Tibial artery (tissue), 4 donors: ENCODE measurements around the gene RPGRIP1.

Experiments
- DNase-seq, 2 donors: peaks; one replicate each; pipeline ENCODE4 v3.0.0-alpha.2; 2019
- H3K27ac ChIP-seq, 2 donors: fragments of 200-600 bp; sonication (generic) in 1 of 2; 1 replicate in 1 of 2; 2 replicates in 1 of 2; pipeline ENCODE4 v1.5.1; 2018 to 2019; ENCODE audit warnings: mild to moderate bottlenecking in 1 of 2
- H3K27me3 ChIP-seq, 2 donors: fragments of 200-600 bp; sonication (generic) in 1 of 2; one replicate each; pipeline versions ENCODE4 v1.5.1 to v1.6.0; 2016 to 2019
- H3K36me3 ChIP-seq, 3 donors: fragments of 200-600 bp; sonication (generic) in 2 of 3; one replicate each; pipeline ENCODE4 v1.5.1; 2016 to 2019; ENCODE audit warnings: mild to moderate bottlenecking in 2 of 3
- H3K4me1 ChIP-seq, 4 donors: fragments of 200-600 bp; sonication (generic) in 2 of 4; 1 replicate in 3 of 4; 2 replicates in 1 of 4; pipeline ENCODE4 v1.5.1; 2016 to 2019
- H3K4me3 ChIP-seq, 2 donors: fragments of 200-600 bp; sonication (generic) in 1 of 2; 1 replicate in 1 of 2; 2 replicates in 1 of 2; pipeline ENCODE4 v1.5.1; 2018 to 2019; ENCODE audit warnings: mild to moderate bottlenecking in 2 of 2
- H3K9me3 ChIP-seq, 3 donors: fragments of 200-600 bp; sonication (generic) in 1 of 3; one replicate each; pipeline ENCODE4 v1.5.1; 2016 to 2019
- intact Hi-C: fragments of 100-400 bp; cut with DNase I; formaldehyde crosslinking; loops from one replicate; pipeline ENCODE4 v1.15.0; 2023; ENCODE audit warnings: low total_unique reads
- TF ChIP-seq, protein P1 (sequence below), 2 experiments: fragments of 200-600 bp in 1 of 2; fragments of 450-650 bp in 1 of 2; IDR thresholded peaks; one replicate each; pipeline ENCODE4 v1.5.1; 2017 to 2019; ENCODE audit warnings: antibody characterized with exemption in 2 of 2, mild to moderate bottlenecking in 1 of 2, moderate library complexity in 1 of 2

The RPGRIP1 gene

DNA sequence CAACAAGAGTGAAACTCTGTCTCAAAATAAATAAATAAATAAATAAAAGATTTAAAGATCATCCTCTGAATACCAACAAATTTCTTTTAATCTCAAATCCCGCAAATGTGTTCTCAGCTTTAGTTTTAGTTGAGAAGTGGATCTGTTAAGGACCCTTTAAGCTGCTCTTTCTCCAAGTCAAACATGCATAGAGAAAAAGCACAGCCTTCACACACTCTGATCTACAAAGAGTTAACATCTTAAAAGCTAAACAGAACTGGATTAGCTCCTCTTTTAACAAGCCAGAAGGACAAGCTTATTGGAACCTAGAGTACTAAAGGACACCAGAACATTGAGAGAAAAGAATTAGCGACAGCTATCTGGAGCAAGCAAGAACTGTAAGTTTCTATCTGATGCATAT lies at the start of gene RPGRIP1:
RPGRIP1 (plus strand) TSS at position 301 of the 400 bp plus-strand sequence. CDS start 7,894 bp downstream, outside the sequence.
- Histone ChIP-seq H3K4me3 (no peak within 1 kb of the TSS), H3K27me3 (no peaks in the 10 kb centered on the region), H3K36me3 (no peaks in the 10 kb centered on the region), H3K4me1 (no peaks in the 10 kb centered on the region), H3K27ac (no peak within 1 kb of the TSS), H3K9me3 (no peaks in the 10 kb centered on the region)
- TF ChIP-seq, protein P1, sequence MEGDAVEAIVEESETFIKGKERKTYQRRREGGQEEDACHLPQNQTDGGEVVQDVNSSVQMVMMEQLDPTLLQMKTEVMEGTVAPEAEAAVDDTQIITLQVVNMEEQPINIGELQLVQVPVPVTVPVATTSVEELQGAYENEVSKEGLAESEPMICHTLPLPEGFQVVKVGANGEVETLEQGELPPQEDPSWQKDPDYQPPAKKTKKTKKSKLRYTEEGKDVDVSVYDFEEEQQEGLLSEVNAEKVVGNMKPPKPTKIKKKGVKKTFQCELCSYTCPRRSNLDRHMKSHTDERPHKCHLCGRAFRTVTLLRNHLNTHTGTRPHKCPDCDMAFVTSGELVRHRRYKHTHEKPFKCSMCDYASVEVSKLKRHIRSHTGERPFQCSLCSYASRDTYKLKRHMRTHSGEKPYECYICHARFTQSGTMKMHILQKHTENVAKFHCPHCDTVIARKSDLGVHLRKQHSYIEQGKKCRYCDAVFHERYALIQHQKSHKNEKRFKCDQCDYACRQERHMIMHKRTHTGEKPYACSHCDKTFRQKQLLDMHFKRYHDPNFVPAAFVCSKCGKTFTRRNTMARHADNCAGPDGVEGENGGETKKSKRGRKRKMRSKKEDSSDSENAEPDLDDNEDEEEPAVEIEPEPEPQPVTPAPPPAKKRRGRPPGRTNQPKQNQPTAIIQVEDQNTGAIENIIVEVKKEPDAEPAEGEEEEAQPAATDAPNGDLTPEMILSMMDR (IDR thresholded peaks at IDR 0.05): no peak
- intact Hi-C loops: loop anchor here (10.0 kb wide), 1 partner anchor 785 kb away; no protein-coding TSS in a partner anchor
- DNase-seq: no peak

DNA sequence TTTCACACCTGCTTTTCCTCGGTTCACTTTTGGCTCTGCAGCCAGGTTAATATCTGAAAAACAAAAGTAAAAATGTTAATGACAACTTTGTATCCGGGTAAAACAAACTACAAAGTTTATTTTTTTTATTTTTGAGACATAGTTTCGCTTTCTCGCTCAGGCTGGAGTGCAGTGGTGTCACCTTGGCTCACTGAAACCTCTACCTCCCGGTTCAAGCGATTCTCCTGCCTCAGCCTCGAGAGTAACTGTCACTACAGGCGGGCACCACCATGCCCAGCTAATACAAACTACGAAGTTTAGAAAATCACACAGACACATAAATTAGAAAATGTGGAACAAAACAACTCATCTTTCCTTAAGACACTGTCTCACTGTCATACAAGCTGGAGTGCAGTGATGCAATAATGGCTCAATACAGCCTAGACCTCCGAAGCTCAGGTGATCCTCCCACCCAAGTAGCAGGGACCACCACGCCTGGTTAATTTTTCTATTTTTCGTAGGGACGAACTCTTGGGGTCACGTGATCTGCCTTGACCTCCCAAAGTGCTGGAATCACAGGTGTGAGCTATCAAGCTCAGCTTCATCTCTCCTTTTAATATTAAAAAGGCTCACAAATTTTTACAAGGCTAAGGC lies 48.7 kb upstream of the RPGRIP1 start:
- TF ChIP-seq, protein P1 (IDR thresholded peaks at IDR 0.05): no peak
- Histone ChIP-seq H3K4me1 (peaks cover 0 to 57% (median 27%) of the 10 kb centered on the region in 4 donors), H3K27me3 (no peaks in the 10 kb centered on the region), H3K27ac (no peak overlapping the region), H3K4me3 (no peak overlapping the region), H3K36me3 (peaks cover 54 to 68% (median 65%) of the 10 kb centered on the region in 3 donors), H3K9me3 (no peaks in the 10 kb centered on the region)
- intact Hi-C loops: loop anchor here (10.0 kb wide), 1 partner anchor 154 kb away; the partner anchor contains the start of gene SUPT16H
- DNase-seq: no peak

DNA sequence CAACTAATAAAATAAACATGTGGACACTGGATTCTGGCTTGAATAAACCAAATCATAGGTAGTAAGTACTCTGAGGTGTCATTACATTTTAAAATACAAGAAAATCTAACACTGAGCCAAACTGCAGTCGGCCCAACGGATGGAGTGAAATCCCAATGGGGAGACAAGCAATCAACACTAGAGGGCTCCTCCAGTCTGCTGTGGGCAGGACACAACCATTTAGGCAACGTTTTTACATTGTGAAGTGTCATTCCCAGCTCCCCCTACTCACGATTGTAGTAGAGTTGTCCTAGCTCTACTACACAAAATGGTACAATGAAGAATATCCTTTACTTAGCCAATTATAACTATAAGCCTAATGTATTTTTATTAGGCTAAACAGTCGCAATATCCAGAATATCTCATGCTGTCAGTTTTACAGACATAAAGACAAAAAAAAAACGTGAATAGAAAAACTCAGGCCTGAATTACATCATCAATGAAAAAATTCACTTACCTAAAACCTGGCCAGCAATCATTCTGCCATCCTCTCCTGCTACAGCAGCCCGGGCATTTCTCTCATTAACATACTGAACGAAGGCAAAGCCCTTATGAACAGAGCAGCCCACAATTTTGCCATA lies 46.3 kb upstream of the RPGRIP1 start:
- intact Hi-C loops: loop anchor here (10.0 kb wide), 1 partner anchor 151 kb away; the partner anchor contains the start of gene SUPT16H

DNA sequence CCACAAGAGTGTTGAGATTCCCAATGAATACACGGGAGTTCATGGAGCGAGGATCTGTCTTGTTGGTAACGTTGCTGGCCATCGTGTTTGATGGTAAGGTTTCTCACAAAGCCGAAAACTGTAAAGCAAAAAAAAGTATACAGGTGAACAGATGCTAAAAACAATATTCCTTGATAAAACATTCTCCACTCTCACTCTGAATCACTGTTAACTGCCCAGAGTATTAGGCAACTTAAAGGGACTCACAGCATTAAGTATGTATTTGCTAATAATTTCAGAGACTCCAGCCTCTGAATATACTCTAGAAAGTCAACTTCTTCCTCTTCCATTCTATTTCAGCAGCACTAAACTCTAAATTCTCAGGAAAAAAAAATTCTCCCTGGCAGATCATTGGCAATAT lies 45.8 kb upstream of the RPGRIP1 start:
- Histone ChIP-seq H3K4me1 (peaks cover 0 to 82% (median 34%) of the 10 kb centered on the region in 4 donors), H3K36me3 (peaks cover 35 to 51% (median 47%) of the 10 kb centered on the region in 3 donors)
- intact Hi-C loops: loop anchor here (10.0 kb wide), 1 partner anchor 151 kb away; the partner anchor contains the start of gene SUPT16H

More for the DNA sequence above, 46.3 kb upstream of the RPGRIP1 start:
- Histone ChIP-seq H3K27me3 (no peaks in the 10 kb centered on the region), H3K36me3 (peaks cover 41 to 52% (median 47%) of the 10 kb centered on the region in 3 donors), H3K27ac (no peak overlapping the region), H3K4me1 (peaks cover 0 to 77% (median 31%) of the 10 kb centered on the region in 4 donors), H3K9me3 (no peaks in the 10 kb centered on the region), H3K4me3 (no peak overlapping the region)
- no peak for DNase-seq
- TF ChIP-seq, protein P1 (IDR thresholded peaks at IDR 0.05): no peak

DNA sequence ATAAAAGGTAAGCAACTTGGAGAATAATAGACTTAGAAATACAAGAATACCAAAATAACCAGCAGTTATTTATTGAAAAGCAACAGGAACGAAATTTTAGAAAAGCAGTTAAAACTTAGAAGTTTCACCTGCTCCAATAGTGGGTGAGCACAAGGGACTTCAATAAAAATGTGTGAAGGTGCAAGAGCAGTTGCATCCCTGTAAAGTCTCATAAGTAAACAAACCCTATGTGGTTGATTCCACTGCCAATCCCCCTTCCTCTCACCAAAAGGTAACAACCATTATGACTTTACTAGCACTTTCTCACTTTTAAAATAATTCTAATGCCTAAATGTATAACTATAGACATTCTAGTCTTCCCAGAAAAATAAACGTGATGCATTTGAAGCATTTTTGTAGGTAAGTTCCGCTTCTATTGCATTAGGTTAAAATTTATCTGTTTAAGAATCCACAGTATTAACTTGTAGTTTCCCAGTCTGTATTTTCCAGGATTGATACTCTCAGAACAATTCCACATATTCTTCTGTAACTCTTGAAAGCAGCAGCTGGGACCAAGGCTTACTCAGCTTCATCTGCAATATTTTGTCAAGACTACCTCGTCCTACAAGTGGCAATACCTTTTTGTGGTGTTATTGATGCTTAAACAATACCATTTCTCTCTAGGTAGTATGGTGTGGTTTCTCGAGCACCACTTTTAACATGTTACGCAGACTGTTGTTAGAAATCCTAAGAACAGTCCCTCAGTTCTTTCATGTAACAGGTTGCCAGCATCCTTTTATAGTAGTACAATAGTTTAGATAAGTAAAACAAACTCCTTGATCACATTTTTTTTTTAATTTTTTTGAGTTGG lies 42.7 kb upstream of the RPGRIP1 start:
- TF ChIP-seq, protein P1 (IDR thresholded peaks at IDR 0.05): no peak
- Histone ChIP-seq H3K9me3 (no peaks in the 10 kb centered on the region), H3K36me3 (peaks cover 14 to 34% (median 28%) of the 10 kb centered on the region in 3 donors)

More for the DNA sequence above, 45.8 kb upstream of the RPGRIP1 start:
- no peak for DNase-seq
- Histone ChIP-seq H3K9me3 (no peaks in the 10 kb centered on the region), H3K27ac (no peak overlapping the region), H3K4me3 (no peak overlapping the region), H3K27me3 (no peaks in the 10 kb centered on the region)
- TF ChIP-seq, protein P1 (IDR thresholded peaks at IDR 0.05): no peak

More for the DNA sequence above, 42.7 kb upstream of the RPGRIP1 start:
- DNase-seq: no peak
- H3K27me3 ChIP-seq: no peaks in the 10 kb centered on the region
- H3K4me1 ChIP-seq: peaks cover 0 to 95% (median 45%) of the 10 kb centered on the region in 4 donors
- intact Hi-C loops: loop anchor here (10.0 kb wide), 1 partner anchor 148 kb away; the partner anchor contains the start of gene SUPT16H
- H3K4me3 ChIP-seq: no peak overlapping the region
- H3K27ac ChIP-seq: no peak overlapping the region
